Upper lobe of left lung (tissue), 4 donors: Measurements from ENCODE around the gene ATN1.

Source experiments
- POLR2A ChIP-seq, 4 donors: fragments of 450-650 bp; IDR thresholded peaks; one replicate each; pipeline ENCODE4 v1.5.1; 2016 to 2017; ENCODE audit warnings: antibody characterized with exemption in 4 of 4, mild to moderate bottlenecking in 2 of 4
- POLR2AphosphoS5 ChIP-seq, 2 donors: sonication (generic); formaldehyde crosslinking; IDR thresholded peaks; one replicate each; pipeline ENCODE4 v1.5.1; 2017; ENCODE audit warnings: antibody characterized with exemption in 2 of 2
- TF ChIP-seq, protein P1 (sequence below), 6 experiments: fragments of 450-650 bp in 4 of 6; fragments of 200-600 bp in 2 of 6; sonication (generic) in 2 of 6; IDR thresholded peaks; one replicate each; pipeline ENCODE4 v1.5.1; 2016 to 2019; ENCODE audit warnings: antibody characterized with exemption in 6 of 6

DNA sequence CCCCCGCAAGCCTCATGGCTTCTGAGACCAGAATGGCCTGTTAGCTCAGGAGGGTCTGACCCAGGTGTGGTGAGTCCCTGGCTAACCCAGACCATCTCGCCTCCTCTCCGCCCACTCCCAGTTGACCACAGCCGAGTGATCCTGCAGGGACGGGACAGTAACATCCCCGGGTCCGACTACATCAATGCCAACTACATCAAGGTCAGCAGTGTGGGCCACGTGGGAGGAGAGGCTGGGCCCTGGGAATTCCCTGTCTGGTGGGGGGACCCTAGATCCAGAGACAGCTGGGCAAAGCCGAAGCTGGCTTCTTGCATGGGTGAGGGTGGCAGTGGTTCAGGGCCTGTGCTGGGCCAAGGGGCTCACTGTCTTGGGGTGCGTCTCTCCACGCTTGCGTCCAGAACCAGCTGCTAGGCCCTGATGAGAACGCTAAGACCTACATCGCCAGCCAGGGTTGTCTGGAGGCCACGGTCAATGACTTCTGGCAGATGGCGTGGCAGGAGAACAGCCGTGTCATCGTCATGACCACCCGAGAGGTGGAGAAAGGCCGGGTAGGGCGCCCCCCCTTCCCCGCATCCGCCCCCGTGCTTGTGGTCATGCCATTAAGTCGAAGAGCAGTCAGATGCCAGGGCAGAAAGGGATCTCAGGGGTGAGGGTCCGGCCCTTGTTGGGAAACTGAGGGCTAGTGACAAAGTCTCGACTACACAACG lies 28.4 kb downstream of the ATN1 start:
- TF ChIP-seq POLR2A (IDR thresholded peaks at IDR 0.05) (no peak), POLR2AphosphoS5 (IDR thresholded peaks at IDR 0.05) (no peak)
- TF ChIP-seq, protein P1, sequence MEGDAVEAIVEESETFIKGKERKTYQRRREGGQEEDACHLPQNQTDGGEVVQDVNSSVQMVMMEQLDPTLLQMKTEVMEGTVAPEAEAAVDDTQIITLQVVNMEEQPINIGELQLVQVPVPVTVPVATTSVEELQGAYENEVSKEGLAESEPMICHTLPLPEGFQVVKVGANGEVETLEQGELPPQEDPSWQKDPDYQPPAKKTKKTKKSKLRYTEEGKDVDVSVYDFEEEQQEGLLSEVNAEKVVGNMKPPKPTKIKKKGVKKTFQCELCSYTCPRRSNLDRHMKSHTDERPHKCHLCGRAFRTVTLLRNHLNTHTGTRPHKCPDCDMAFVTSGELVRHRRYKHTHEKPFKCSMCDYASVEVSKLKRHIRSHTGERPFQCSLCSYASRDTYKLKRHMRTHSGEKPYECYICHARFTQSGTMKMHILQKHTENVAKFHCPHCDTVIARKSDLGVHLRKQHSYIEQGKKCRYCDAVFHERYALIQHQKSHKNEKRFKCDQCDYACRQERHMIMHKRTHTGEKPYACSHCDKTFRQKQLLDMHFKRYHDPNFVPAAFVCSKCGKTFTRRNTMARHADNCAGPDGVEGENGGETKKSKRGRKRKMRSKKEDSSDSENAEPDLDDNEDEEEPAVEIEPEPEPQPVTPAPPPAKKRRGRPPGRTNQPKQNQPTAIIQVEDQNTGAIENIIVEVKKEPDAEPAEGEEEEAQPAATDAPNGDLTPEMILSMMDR (IDR thresholded peaks at IDR 0.05): no peak
